Measurements from ENCODE around the gene COA5. TPM values are rescaled to one million over a fixed set of nuclear protein-coding genes. Genes with fewer than 3 reads are reported as not detected.
A peak's percentile ranks its signal among the peaks of the same experiment; 100 is the strongest.

Gene COA5
- total and polyA plus RNA-seq, 2 donors (not counting 1 experiment from before 2014, with no cell fraction given) = 22.5 to 38.6 TPM

DNA sequence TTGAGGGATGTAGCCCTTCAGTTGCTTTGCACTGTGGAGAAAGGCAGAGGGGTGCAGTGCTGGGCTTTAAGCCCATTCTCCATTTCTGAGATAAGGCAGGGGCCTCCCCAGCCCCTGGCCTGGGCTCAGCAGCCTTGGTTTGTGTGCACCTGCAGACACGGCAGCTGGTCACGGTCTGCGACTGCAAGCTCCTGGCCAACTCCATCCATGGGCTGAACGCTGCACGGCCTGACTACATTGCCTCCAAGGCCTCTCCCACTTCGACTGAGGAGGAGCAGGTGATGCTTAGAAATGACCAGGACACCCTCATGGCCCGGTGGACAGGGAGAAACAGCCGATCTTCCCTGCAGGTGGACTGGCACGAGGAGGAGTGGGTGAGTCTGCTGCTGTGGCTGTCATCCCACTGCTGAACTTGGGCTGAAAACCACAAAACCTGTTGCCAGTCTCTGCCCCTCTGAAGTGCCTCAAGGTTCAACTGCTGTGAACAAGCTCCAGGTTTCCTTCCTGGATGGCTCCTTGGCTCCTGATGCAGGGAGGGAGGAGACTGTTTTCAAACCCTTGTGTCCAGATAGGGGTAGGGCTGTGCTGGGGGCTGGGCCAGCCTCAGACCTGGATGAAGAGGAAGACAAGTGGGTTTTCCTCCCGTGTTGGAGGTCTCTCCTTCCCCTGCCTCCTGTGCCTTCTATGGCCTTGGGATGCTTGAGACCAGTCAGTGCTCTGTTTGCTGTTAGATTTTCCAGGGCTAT, 54.0 kb downstream of the COA5 start:
- Histone ChIP-seq H3K9me3 (ENCODE audit: control insufficient read depth, insufficient read depth, low read depth, low read length) (no peaks in the 10 kb centered on the region), H3K27ac (ENCODE audit: insufficient read depth, low read length) (no peak overlapping the region), H3K4me3 (replicated peaks in 1 of 4; ENCODE audit: control extremely low read depth in 1 of 4, insufficient read depth in 1 of 4, low read depth in 3 of 4, low read length in 4 of 4) (no peak overlapping the region), H3K79me2 (ENCODE audit: control insufficient read depth, insufficient read depth, low read length) (no peaks in the 10 kb centered on the region), H3K27me3 (ENCODE audit: control insufficient read depth, insufficient read depth, low read length) (no peaks in the 10 kb centered on the region), H3K36me3 (ENCODE audit: control insufficient read depth, insufficient read depth, low read length) (no peaks in the 10 kb centered on the region), H3K9ac (ENCODE audit: insufficient read depth, low read length) (no peak overlapping the region), H4K20me1 (ENCODE audit: control insufficient read depth, extremely low read depth, insufficient read depth, low read length) (no peaks in the 10 kb centered on the region), H2AFZ (ENCODE audit: low read length) (no peak overlapping the region), H3K4me2 (ENCODE audit: extremely low read depth, insufficient read depth, low read length) (no peak overlapping the region), H3K4me1 (ENCODE audit: control insufficient read depth, extremely low read depth, insufficient read depth, low read length) (peaks cover 1% of the 10 kb centered on the region)
- DNase-seq (ENCODE audit: low read depth in 2 of 2) = no peak
- no peak for TF ChIP-seq EZH2 (IDR thresholded peaks at IDR 0.05; ENCODE audit: low read length, missing control alignments)
- TF ChIP-seq, protein P1, sequence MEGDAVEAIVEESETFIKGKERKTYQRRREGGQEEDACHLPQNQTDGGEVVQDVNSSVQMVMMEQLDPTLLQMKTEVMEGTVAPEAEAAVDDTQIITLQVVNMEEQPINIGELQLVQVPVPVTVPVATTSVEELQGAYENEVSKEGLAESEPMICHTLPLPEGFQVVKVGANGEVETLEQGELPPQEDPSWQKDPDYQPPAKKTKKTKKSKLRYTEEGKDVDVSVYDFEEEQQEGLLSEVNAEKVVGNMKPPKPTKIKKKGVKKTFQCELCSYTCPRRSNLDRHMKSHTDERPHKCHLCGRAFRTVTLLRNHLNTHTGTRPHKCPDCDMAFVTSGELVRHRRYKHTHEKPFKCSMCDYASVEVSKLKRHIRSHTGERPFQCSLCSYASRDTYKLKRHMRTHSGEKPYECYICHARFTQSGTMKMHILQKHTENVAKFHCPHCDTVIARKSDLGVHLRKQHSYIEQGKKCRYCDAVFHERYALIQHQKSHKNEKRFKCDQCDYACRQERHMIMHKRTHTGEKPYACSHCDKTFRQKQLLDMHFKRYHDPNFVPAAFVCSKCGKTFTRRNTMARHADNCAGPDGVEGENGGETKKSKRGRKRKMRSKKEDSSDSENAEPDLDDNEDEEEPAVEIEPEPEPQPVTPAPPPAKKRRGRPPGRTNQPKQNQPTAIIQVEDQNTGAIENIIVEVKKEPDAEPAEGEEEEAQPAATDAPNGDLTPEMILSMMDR (conservative IDR thresholded peaks at IDR 0.05 in 1 of 2, IDR thresholded peaks at IDR 0.05 in 1 of 2; ENCODE audit: low read depth in 1 of 2, low read length in 2 of 2) = no peak

DNA sequence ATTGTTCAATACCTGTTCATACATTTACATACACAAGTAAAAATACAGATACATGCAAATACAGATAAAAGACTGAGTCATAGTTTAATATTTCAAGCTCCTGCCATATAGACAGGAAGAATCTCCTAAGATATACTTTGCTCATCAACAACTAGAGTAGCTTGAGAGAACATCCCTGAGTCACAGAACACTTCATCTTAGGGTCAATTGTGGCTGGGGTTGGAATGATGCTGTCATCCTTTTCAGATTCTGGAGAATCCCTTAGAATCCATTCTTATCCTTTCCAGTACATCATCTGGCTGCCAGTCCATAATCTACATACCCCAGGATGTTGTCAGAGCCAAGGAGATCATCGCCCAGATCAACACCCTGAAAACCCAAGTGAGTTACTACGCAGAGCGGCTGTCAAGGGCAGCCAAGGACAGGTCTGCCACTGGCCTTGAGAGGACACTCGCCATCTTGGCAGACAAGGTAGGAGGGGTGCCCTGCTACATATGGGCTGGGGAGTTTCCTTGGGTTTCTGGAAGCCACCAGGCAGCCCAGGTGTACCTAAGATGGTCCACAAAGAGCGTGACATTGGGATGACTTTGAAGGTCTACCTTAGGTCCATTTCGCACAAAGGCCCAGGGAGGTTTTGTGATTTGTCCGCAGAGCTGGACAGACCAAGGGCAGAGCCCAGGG, 55.7 kb downstream of the COA5 start:
- peak in 1 of 2 donors; percentile 42 for DNase-seq (ENCODE audit: low read depth in 2 of 2)
- Histone ChIP-seq H3K9me3 (ENCODE audit: control insufficient read depth, insufficient read depth, low read depth, low read length) (no peaks in the 10 kb centered on the region), H3K27ac (ENCODE audit: insufficient read depth, low read length) (peak overlapping the region; percentile 57), H3K27me3 (ENCODE audit: control insufficient read depth, insufficient read depth, low read length) (no peaks in the 10 kb centered on the region), H3K9ac (ENCODE audit: insufficient read depth, low read length) (no peak overlapping the region), H4K20me1 (ENCODE audit: control insufficient read depth, extremely low read depth, insufficient read depth, low read length) (no peaks in the 10 kb centered on the region), H3K4me2 (ENCODE audit: extremely low read depth, insufficient read depth, low read length) (no peak overlapping the region), H3K79me2 (ENCODE audit: control insufficient read depth, insufficient read depth, low read length) (no peaks in the 10 kb centered on the region), H3K4me1 (ENCODE audit: control insufficient read depth, extremely low read depth, insufficient read depth, low read length) (no peaks in the 10 kb centered on the region), H3K4me3 (replicated peaks in 1 of 4; ENCODE audit: control extremely low read depth in 1 of 4, insufficient read depth in 1 of 4, low read depth in 3 of 4, low read length in 4 of 4) (no peak overlapping the region), H2AFZ (ENCODE audit: low read length) (no peak overlapping the region), H3K36me3 (ENCODE audit: control insufficient read depth, insufficient read depth, low read length) (no peaks in the 10 kb centered on the region)
- TF ChIP-seq EZH2 (IDR thresholded peaks at IDR 0.05; ENCODE audit: low read length, missing control alignments) = no peak
- TF ChIP-seq, protein P1 (conservative IDR thresholded peaks at IDR 0.05 in 1 of 2, IDR thresholded peaks at IDR 0.05 in 1 of 2; ENCODE audit: low read depth in 1 of 2, low read length in 2 of 2) = no peak

DNA sequence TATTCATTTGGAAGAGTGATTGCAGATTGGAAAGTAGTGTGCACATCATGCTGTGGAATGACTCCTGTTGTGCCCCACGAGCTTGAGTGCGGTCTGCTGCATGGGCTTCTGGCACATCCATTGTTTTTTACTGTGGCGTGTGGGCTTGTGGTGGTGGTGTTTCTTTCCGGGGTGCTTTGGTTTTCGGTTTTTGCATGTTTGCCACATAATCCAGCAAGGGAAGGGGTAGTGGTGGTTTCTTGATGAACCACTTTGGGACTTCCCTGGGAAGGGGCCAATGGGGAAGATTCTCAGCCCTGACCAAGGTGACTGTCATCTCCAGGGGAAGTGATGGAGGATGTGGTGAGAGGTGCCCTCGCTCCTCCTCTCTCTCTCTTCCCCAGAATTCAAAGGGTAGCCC, 57.0 kb downstream of the COA5 start:
- Histone ChIP-seq H3K4me1 (ENCODE audit: control insufficient read depth, extremely low read depth, insufficient read depth, low read length) (no peaks in the 10 kb centered on the region), H3K27ac (ENCODE audit: insufficient read depth, low read length) (no peak overlapping the region), H4K20me1 (ENCODE audit: control insufficient read depth, extremely low read depth, insufficient read depth, low read length) (no peaks in the 10 kb centered on the region), H3K79me2 (ENCODE audit: control insufficient read depth, insufficient read depth, low read length) (no peaks in the 10 kb centered on the region), H3K4me3 (replicated peaks in 1 of 4; ENCODE audit: control extremely low read depth in 1 of 4, insufficient read depth in 1 of 4, low read depth in 3 of 4, low read length in 4 of 4) (no peak overlapping the region), H2AFZ (ENCODE audit: low read length) (no peak overlapping the region), H3K9me3 (ENCODE audit: control insufficient read depth, insufficient read depth, low read depth, low read length) (no peaks in the 10 kb centered on the region), H3K4me2 (ENCODE audit: extremely low read depth, insufficient read depth, low read length) (no peak overlapping the region), H3K36me3 (ENCODE audit: control insufficient read depth, insufficient read depth, low read length) (no peaks in the 10 kb centered on the region), H3K27me3 (ENCODE audit: control insufficient read depth, insufficient read depth, low read length) (no peaks in the 10 kb centered on the region), H3K9ac (ENCODE audit: insufficient read depth, low read length) (no peak overlapping the region)
- no peak for TF ChIP-seq EZH2 (IDR thresholded peaks at IDR 0.05; ENCODE audit: low read length, missing control alignments)
- TF ChIP-seq, protein P1 (conservative IDR thresholded peaks at IDR 0.05 in 1 of 2, IDR thresholded peaks at IDR 0.05 in 1 of 2; ENCODE audit: low read depth in 1 of 2, low read length in 2 of 2) = no peak
- no peak for DNase-seq (ENCODE audit: low read depth in 2 of 2)
